Measurements from ENCODE around the gene OR6S1. TPM values are rescaled to one million over a fixed set of nuclear protein-coding genes. Genes with fewer than 3 reads are reported as not detected.

The OR6S1 gene
- total and polyA plus RNA-seq, 2 of the 8 experiments (the other 6 are each of a cell fraction or from before 2014, with no cell fraction given), result not detected

DNA sequence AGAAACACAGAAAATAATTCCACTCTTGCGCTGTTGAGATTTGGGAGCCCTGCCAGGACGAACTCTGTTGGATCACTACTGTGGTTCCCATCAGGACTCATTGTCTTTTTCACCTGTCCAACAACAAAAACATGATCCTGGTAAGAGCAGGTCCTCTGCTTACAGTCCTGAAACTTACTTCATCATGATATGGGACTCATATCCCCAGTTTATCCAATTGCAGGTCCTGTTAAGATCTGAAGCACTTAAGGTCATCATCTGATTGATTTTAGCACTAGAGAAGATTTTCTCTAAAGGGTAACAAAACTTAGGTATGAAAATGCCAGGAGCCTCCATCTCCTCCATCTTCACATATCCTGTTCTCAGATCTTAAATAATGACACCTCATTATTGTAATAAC is at the start of gene OR6S1 (continued):
- TF ChIP-seq, protein P1, sequence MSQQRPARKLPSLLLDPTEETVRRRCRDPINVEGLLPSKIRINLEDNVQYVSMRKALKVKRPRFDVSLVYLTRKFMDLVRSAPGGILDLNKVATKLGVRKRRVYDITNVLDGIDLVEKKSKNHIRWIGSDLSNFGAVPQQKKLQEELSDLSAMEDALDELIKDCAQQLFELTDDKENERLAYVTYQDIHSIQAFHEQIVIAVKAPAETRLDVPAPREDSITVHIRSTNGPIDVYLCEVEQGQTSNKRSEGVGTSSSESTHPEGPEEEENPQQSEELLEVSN (IDR thresholded peaks at IDR 0.05), result no peak
- TF ChIP-seq SUZ12 (IDR thresholded peaks at IDR 0.05; ENCODE audit: low read length) (no peak), TEAD4 (IDR thresholded peaks at IDR 0.05; ENCODE audit: low read depth, low read length) (no peak)
- TF ChIP-seq, protein P2, sequence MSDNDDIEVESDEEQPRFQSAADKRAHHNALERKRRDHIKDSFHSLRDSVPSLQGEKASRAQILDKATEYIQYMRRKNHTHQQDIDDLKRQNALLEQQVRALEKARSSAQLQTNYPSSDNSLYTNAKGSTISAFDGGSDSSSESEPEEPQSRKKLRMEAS (IDR thresholded peaks at IDR 0.05), result no peak
